HG03280 (cell line): ENCODE data around the gene TKTL2.

Source experiments
- ATAC-seq: cut with Tn5 transposase; IDR thresholded peaks from one replicate; pipeline ENCODE4 v1.9.1; 2021; ENCODE audit warnings: mild to moderate bottlenecking, moderate library complexity; ENCODE audit not compliant: unreplicated experiment

The TKTL2 gene, protein sequence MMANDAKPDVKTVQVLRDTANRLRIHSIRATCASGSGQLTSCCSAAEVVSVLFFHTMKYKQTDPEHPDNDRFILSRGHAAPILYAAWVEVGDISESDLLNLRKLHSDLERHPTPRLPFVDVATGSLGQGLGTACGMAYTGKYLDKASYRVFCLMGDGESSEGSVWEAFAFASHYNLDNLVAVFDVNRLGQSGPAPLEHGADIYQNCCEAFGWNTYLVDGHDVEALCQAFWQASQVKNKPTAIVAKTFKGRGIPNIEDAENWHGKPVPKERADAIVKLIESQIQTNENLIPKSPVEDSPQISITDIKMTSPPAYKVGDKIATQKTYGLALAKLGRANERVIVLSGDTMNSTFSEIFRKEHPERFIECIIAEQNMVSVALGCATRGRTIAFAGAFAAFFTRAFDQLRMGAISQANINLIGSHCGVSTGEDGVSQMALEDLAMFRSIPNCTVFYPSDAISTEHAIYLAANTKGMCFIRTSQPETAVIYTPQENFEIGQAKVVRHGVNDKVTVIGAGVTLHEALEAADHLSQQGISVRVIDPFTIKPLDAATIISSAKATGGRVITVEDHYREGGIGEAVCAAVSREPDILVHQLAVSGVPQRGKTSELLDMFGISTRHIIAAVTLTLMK

DNA sequence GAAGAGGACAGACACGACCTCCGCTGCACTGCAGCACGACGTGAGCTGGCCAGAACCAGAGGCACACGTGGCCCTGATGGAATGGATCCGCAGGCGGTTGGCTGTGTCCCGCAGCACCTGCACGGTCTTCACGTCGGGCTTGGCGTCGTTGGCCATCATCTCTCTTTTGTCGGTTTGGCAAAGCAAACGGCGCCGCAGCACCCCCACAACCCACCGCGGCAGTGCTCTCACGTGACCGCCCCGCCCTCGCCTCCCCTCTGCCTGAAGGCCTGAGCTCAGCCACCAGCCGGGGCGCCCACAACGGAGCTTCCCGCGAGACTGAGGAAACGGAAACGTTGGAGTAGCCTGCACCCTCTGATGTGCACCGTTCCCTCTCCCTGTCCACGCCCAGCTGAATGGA is at the start of gene TKTL2:
Gene TKTL2 (minus strand): TSS at position 179 of the 400 bp plus-strand sequence. CDS start 20 bp downstream, at position 159.
- ATAC-seq, result no peak

DNA sequence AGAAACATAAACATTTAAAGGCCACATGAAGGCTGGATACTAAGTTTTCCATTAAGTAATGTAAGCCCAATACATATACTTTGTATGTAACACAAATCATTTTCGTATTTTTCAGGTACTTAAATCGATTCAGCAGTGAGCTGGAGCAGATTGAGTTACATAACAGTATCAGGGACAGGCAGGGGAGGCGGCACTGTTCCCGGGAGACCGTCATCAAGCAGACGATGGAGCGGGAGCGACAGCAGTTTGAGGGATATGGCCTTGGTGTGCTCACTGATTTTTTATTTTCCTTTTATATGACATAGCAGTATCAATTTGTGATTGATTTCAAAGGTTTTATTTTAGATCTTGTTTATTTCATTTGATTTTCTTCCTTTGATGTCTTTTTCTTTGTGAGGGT is 41.6 kb upstream of the TKTL2 start:
- ATAC-seq, result no peak

DNA sequence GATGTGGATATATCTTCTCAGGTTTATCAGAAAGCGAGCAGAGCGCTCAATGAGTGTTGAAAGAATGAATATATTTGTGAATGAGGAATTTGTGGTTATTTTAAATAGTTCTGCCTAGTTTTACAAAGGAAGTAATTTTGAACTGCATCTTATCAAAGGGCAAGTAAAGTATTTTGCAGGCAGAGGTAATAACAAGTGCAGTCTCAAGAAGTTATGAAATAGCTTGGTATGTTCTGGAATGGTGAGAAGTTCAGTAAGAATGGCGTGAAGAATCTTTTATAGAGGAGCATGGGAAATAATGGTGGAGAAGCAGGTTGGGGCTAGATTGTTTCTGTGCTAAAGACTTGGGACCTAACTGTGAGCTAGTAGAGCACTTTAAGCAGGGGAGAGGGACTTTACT is 31.8 kb upstream of the TKTL2 start:
- ATAC-seq, result no peak

DNA sequence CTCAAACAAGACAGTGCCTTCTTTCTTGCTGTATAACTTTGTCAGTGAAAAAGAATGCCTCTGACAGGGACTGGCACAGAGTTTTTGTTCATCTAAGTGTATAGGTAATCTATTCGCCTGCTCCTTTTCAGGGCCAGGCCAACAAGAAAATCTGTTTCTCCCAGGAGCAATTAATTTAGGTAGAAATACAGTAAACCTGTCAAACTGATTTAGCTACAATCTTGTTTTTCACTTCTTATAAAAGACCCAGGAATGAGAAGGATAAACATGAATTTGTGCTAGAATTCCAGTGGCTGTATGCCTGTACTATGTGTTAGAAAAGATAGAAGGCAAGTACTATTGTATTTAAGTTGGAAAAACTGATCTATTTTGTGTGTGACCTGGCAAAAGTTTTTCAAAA is 27.0 kb upstream of the TKTL2 start:
- no peak for ATAC-seq

DNA sequence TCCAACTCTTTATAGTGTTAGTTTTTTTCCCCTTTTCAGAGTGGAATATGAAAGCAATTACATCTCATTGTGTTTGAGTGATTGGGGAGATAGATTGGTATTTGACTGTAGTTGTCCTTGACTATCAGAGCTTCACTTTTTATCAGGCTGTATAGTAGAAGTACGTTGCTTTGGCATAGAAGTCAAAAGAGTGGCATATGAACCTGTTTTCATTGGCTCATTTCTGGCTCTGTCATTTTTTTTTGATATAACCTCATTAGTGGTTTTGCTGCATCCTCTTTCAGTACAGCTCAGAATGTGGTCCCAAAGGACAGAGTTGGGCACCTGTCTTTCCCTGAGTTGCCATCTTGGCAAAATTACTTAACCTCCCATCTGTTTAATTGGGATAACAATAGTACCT is 22.3 kb upstream of the TKTL2 start:
- ATAC-seq, result no peak

DNA sequence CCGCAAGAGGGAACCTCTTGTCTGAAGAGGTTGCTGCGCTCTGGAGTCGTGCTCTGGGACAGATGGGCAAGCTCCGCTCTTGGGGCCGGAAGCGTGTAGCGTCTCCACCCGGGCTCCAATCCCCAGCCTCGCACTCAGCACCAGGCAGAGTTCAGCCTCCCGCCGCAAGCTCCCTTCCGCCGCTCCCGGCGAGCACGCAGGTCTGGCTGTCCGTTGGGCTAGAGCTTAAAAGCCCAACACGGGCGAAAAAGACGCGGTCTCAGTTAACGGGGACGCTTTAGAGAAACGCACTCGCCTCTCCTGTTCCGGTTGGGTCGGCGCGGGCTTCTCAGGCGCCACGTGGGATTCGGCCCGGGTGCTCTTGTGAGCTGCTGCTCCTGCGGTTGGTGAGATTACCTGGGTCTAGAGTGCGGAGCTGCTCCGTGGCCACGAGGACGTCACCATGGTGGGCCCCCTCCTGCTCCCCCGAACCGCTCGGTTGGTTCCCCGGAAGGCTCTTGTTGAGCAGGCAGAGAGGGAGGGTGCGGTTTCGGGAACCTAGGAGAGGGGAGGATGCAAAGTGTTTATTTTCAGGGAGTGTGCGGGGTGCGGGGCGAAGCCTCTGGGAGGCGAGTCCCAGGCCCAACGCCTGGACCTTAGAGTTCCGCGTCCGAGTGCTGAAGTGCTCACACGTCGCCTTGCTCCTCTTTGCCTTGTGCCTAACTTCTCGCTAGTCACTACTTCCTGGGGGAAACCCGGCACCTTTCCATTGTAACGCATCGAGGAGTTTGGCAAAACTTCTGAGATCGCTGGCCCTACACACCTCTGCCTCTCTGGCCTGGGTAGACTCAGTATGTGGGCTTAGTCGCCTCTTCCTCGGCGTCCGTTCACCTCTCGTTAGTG is 21.0 kb upstream of the TKTL2 start, which contains the start of gene TMA16:
Gene TMA16 (plus strand): TSS at position 331 of the 882 bp plus-strand sequence. CDS start 112 bp downstream, at position 443.
- ATAC-seq, result peak; percentile 82

DNA sequence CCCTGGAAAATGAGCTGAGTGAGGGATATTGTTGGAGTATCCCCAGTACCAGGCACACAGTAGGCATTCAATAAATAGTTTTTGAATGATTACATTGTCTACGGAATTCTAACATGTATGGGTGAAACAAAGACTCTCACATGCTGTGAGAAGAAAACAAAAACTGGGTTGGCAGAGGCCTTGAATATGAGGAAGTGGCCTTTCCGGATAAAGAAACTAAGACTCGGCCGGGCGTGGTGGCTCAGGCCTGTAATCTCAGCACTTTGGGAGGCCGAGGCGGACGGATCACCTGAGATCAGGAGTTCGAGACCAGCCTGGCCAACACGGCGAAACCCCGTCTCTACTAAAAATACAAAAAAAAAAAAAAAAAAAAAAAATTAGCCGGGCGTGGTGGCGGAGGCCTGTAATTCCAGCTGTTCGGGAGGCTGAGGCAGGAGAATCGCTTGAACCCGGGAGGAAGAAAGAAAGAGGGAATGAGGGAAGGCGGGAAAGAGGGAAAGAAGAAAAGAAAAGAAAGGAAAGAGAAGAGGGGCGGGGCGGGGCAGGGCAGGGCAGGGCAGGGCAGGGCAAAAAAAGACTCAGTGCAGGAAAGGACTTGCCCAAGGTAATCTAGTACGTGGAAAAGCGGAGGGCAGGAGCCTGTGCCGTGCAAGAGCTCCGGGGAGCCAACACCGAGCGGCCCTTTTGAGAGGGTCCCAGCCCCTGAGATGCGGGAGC is 20.2 kb upstream of the TKTL2 start:
- peak; percentile 31 for ATAC-seq

DNA sequence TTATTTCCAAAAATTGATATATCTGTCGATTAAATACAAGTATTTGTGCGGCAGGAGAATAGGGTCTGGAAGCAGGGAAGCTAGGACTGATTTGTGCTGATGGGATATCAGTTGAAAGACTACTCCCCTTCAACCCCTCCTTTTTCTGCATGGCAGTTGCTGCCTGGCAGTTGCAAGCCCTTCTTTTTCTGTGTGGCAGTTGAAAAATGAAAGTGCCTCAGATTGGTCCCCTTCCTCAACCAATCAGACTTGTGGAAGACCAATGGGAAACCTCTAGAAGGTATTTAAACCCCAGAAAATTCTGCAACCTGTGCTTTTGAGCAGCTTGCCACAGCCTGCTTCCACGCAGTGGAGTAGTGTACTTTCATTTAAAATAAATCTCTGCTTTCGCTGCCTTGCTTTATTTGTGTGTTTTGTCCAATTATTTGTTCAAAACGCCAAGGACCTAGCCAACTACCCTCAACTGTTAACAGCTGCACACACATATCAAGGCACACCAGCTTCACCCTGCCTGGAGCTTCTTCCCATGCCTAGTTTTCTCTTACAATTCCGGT is 19.5 kb upstream of the TKTL2 start:
- no peak for ATAC-seq

DNA sequence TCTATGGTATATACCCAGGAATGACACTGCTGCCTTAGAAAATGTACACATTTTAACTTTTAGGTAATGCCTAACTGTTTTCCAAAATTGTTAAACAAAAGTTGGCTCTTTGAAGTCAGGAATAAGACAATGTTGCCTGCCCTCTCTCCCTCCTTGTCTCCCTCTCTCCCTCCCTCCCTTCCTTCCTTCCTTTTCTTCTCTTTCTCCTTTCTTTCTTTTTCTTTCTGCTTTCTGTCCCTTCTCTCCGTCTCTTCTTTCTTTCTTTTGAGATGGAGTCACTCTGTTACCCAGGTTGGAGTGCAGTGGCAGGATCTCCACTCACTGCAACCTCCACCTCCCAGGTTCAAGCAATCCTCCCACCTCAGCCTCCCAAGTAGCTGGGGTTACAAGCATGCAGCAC is 16.4 kb upstream of the TKTL2 start:
- no peak for ATAC-seq

DNA sequence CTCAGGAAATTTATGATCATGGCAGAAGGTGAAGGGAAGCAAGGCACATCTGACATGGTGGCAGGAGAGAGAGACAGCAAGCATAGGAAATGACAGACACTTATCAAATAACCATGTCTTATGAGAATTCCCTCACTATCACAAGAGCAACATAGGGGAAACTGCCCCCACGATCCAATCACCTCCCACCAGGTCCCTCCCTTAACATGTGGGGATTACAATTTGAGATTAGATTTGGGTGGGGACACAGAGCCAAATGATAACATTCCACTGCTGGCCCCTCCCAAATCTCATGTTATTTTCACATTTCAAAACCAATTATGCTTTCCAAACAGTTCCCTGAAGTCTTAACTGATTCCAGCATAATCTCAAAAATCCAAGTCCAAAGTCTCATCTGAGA is 12.8 kb upstream of the TKTL2 start:
- ATAC-seq, result no peak

DNA sequence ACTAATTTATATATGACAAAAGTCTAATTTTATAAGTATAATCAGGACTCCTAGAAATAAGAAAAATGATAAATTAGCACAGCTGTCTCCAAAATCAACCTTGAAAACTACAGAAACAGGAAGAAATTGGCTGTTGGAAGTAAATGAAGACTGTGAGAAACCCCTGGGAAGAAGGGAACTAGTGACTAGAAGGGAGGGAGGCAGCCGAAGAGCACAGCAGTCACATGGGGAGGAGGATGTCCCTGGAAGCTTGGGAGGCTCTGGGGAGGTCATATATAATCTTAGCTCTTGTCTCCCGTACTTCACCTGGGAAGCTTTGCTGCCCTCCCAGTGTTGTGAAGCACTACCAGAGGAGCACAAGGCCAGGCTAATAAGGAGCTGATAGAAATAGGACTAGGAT is 12.0 kb upstream of the TKTL2 start:
- no peak for ATAC-seq

DNA sequence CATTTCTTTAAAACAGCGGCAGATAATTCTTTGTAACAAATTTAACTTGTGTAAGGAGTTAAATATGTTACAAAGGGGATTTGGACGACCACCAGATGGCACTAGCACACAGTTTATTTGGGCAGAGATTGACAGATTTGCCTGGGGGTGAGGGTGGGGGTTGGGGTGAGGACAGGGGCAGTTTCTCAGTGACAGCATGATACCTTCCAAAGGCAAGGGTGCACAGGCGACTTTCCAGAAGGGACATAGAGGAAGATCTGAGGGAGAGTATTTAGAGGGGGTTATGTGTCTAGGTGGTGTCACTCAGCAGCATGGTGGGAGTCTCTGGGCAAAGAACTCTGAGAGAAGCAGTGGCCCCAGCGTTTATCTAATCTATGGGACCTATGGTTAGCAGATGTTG is 11.4 kb upstream of the TKTL2 start:
- peak; percentile 49 for ATAC-seq

DNA sequence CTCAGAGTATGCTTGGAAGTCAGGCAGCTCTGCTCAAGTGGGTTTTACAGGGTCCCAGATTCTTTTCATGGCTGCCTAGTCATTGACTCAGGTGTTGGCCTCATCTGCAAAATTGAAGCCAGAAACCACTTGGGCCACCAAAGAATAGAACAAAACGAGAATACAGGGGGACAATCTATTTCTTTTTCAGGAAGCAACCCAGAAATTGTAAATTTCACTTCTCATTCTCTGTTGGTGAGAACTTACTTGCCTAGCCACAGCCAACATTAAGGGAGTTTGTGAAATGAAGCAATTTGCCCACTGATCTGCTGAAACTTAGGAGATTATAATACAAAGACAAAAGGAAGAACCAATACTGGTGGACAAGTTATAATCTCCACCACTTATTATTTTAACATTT is 8.6 kb upstream of the TKTL2 start:
- ATAC-seq, result no peak

DNA sequence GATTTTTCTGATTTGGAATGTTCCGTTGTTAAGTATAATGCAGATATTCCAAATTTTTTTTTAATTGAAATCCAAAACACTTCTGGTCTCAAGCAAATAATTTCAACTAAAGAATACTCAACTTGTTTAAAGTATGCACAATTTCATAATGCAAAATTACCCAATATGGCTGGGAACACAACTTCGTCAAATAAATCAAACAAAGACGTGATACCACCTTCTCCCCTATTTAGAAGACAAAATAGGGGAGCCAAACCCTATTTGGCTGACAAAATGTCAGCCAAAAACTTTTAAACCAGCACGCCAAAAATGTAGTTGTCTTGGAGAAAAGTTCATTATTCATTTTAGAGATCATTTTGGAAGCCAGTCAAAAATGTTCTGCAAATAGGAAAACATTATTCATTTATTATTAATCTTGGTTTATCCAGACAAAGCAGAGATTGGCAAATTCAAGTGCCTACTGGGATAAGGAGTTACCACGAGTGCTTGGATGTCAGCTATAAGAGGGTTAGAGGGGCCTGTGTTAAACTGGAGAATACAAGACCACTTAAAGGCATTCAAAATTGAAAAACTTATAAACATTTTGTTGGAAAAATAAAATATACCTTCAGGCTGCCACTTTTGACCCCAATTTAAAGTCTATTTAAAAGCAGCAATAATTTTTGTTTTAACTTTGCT is 3.3 kb upstream of the TKTL2 start:
- no peak for ATAC-seq

DNA sequence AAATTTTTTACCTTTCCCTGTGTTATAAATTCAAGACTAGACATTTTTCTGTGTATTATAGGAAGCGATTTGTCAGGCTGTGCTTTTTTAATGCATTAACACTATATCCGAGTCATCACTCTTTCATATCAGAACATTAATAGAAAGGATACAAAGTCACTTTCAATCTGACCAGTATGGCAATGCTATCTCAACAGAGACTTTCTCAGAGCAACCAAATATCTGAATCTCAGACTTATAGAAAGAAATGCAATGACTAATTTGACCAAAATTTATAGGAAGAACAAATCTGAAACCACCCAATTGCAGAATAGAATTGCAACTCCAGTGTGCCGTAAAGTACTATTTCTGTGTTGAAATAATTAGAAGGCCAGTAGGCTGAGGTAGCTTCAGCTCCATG is 473 bp upstream of the TKTL2 start:
- ATAC-seq, result no peak

DNA sequence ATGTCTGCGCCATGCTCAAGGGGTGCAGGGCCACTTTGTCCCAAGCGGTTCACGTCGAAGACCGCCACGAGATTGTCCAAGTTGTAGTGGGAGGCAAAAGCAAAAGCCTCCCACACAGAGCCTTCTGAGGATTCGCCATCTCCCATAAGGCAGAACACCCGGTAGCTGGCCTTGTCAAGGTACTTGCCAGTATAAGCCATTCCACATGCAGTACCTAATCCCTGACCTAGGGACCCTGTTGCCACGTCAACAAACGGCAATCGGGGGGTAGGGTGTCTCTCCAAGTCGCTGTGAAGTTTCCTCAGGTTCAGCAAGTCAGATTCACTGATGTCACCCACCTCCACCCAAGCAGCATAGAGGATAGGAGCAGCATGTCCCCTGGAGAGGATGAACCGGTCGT is 424 bp downstream of the TKTL2 start:
- no peak for ATAC-seq

DNA sequence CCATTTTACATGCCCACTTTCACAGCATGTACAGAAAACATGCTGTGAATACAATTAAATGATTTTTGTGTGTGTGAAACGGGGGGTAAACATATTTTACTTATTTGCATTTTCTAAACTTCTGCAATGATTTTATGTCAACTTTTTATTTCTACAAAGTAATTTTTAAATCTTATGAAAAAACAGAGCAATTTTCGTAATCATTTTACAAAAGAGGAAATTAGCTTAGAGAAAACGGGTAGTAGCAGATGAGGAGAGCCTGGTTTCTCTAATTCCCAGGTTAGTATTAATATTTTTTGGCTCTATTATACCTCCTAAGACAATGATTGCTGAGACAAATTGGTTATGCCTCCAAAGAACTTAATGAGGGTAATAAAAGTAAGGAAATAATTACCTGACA is 3.2 kb downstream of the TKTL2 start:
- no peak for ATAC-seq

DNA sequence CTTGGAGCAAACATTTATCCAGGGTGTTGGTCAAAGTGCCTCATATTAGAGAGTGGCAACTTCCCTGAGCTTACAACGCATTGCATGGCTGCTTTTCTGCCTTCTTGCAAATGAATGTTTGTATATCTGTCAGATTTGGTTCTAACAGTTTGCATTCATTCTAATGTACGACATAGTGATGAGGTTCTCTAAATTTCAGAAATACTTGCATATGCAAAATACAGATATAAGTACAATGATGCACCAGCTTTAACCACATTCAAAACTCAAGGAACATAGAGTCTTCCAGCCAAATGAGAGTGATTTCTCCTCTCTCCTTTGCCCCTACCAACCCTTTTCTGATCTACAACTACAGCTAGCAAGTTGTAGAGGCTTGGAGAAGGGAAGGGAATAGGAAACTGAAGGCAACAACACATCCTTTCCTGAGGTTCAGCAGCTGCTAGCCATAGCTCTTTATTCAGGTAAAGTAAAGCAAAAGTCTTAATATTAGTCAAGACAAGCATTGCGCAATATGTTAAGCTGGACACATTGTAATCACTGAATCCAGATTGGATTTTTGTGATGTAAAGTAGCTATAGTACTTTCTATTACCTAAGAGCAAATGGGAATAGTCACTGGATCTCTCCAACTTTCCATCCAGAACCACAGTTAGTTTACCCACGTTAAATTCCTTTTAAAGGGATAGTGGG is 6.3 kb downstream of the TKTL2 start:
- no peak for ATAC-seq

DNA sequence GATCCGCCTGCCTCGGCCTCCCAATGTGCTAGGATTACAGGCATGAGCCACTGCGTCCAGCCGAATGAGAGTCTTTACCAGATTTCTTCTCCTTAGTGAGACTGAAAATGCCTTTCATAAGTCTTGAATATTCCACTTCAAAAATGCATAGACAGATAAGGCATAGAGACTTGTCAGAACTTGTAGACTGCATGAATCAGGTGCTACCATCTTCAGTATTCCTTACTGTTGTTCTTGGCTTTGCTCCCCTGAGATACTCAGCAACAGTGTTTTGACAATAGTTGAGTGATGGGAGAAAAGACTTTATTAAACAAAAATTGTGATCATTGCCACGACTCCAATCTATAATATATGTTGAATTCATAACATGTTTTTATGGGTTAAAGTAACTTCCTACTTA is 11.0 kb downstream of the TKTL2 start:
- ATAC-seq, result no peak
